Stimulated activated CD4-positive, alpha-beta T cell treated with anti-CD3 and anti-CD28 coated beads, Interleukin-1b, Interleukin-23, amount 100 ng/mL, for 4 hours (primary cell): ENCODE results near the gene TMEM178B.
"Not testable (repeated sequence)": the region's sequence is repeated elsewhere in the genome, so short reads cannot be mapped to it uniquely, and the experiment has no call there.

Experiments
- DNase-seq, 2 donors: peaks; one replicate each; pipeline ENCODE4 v3.0.0-alpha.2; 2020; ENCODE audit warnings: low read depth in 2 of 2

The TMEM178B gene

DNA sequence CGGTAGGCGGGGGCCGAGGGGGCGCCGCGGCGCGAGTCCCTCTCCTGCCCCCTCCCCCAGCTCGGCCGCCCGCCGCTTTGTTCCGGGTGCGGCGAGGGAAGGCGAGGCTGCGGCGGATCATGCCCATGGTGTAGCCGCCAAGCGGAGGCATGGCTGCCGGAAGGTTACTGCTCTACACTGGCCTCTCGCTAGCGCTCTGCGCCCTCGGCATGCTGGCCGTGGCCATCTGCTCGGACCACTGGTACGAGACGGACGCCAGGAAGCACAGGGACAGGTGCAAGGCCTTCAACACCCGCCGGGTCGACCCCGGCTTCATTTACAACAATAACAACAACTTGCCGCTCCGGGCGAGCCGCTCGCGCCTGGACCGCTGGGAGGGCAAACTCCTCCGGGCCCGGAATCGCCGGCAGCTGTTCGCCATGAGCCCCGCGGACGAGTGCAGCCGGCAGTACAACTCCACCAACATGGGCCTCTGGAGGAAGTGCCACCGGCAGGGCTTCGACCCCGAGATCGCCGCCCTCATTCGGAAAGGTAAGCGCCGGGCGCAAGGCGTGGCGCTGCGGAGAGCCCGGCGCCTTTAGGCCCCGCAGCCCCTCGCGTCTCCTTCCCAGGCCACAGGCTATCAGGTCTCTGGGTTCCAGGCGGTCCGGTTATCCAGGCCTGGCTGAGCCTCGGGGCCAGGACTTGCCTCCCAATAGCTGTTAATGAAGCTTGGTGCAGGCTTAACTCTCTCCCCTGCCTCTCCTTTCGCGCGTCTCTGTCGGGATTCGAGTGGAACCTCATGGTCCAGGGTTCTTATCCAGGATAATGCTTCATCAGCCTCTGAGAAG lies 513 bp downstream of the TMEM178B start:
- no peak for DNase-seq

GRCh38 chr7:141074997-141075396 lies 1.1 kb downstream of the TMEM178B start:
- no peak for DNase-seq

GRCh38 chr7:141076377-141076776 lies 2.5 kb downstream of the TMEM178B start:
- DNase-seq: no peak

GRCh38 chr7:141079219-141079618 lies 5.4 kb downstream of the TMEM178B start:
- no peak for DNase-seq

DNA sequence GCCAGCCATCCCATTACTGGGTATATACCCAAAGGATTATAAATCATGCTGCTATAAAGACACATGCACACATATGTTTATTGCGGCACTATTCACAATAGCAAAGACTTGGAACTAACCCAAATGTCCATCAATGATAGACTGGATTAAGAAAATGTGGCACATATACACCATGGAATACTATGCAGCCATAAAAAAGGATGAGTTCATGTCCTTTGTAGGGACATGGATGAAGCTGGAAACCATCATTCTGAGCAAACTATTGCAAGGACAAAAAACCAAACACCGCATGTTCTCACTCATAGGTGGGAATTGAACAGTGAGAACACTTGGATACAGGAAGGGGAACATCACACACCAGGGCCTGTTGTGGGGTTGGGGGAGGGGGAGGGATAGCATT lies 15.6 kb downstream of the TMEM178B start:
- not testable (repeated sequence) for DNase-seq

DNA sequence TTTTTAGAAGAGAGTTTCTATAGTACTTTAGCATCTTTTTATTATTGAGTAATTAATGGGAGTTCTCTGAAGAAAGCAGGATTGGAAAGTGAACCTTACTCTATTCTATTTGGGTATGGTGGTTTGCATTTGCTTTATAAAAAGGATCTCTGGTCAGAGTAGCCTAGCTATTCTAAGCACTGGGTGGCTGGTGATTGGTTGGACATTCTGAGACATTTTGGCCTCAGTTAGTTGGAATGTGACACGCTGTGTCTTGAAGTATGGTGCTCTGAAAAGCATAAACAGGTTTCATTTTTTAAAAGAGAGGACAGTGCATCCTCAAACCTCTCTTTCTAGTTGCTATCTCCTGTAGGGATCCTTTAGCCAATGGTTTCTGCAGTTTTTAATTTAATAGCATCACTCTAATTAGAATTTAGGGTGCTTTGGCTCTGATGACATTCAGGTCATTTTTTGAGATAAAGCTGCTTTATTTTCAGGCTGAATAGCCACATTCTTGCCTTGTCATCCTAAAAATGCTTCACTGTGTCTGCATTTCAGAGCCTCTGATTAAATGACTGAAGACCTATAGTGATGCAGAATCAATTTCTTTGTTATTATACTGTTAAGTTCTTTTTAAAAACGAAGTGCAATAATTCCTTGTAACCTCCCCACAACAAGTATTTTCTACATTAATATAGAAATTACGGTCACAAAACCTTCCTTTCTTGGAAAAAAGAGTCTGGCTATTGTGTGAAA lies 20.6 kb downstream of the TMEM178B start:
- no peak for DNase-seq

DNA sequence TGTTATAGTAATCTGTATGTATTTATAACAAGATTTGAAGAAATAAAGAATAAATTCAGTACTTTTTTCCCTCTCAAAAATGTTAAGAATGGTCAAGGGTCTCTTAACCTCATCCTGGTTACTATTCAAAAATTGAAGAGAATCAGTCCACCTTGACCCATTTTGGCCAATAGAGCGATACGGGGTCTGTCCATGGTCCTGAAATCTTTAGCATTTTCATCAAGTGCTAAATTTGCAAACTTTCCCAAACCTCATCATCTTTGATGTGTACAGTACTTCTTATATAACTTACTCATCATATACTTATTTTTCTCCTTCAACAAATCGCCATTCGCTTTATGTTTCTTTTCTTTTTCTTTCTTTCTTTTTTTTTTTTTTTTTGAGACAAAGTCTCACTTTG lies 23.6 kb downstream of the TMEM178B start:
- no peak for DNase-seq

DNA sequence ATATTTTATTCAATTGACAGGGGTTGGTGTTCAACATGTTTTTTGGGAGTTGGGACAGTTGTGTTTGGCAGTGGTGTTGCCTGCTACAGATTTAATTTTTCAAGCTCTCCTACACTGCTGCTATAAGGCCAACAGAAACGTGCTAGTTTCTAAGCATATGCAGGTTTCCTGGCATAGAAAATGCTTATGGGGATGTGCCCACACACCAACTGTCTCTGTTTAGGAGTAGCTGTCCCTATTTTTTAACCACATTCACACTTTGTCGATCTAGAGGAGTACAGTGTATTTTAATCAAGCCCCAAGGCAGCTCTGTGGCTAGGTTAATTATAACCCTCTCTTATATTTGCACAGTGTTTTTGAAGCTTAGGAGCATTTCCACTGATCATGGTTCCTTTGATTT lies 28.6 kb downstream of the TMEM178B start:
- no peak for DNase-seq

DNA sequence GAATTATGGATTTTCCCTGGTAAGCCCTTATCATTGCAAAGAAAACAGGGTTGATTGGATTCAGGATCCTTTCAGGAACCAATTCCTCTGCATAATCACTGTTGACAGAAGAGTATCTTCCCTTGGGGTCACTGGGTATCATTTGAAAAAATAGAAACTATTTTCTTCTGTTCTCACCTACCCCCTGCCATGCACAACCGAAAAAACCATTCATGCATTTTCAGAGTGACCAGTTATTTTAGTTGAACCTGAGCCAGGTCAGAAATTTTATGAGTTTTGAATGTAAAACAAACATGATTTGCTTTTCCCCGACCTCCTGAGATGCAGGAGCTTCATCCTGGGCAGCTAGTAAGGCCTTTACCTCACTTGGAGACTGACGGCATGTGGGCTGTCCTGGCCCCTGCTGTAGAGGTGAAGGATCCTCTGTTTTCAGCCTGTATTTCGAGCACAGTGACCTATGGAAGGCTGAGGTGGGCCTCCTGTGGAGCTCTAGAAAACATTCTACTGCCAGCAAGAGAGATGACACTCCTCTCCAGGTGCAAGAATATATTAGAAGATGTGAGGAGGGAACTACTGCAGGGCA lies 30.1 kb downstream of the TMEM178B start:
- no peak for DNase-seq

- no peak for DNase-seq
Measured at GRCh38 chr7:141113131-141113530, 39.3 kb downstream of the TMEM178B start.

GRCh38 chr7:141114029-141114664 lies 40.3 kb downstream of the TMEM178B start:
- DNase-seq: no peak

DNA sequence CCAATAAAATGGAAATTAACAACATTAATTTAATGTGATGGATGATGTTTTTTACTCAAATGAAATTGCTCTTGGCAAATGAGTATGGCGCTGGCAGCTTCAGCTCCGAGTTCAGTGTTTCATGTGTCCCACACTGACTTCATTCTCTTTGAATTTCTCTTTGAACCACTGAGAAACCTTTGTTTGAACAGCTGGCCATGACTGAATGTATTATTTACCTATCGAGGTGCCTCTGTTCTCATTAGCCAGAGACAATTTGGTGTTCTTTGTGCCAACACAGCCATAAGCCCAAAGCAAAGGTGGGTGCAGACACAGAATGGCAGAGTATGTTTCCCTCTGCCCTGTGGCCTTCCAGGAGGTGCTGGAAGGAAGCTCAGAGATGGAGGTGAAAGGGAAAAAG lies 42.1 kb downstream of the TMEM178B start:
- DNase-seq: no peak

DNA sequence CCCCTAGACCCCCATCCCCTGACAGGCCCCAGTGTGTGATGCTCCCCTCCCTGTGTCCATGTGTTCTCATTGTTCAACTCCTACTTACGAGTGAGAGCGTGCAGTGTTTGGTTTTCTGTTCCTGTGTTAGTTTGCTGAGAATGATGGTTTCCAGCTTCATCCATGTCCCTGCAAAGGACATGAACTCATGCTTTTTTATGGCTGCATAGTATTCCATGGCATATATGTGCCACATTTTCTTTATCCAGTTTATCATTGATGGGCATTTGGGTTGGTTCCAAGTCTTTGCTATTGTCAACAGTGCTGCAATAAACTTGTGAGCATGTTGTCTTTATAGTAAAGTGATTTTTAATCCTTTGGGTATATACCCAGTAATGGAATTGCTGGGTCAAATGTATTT lies 42.8 kb downstream of the TMEM178B start:
- DNase-seq: not testable (repeated sequence)

GRCh38 chr7:141118767-141119166 lies 44.9 kb downstream of the TMEM178B start:
- DNase-seq: no peak

DNA sequence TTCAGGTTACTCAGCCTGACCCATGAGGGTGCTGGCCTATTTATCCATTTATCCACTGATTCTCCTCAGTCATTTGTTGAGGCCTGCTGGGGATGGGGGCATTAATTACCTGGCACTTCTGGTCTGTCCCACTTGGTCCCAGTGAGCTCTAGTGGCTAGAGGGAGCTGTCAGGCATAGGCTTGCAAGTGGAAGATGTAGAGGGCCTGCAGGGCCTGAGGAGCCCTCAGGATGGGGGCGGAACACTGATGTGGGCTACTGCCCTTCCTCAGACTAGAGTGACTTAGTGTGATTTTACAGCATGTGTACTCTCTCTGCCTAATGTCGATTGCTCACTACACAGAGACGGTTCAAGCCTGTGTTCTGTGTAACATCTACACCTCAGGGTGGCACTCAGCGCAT lies 45.3 kb downstream of the TMEM178B start:
- no peak for DNase-seq

GRCh38 chr7:141122736-141123135 lies 48.9 kb downstream of the TMEM178B start:
- DNase-seq: no peak

GRCh38 chr7:141123522-141123921 lies 49.7 kb downstream of the TMEM178B start:
- no peak for DNase-seq

DNA sequence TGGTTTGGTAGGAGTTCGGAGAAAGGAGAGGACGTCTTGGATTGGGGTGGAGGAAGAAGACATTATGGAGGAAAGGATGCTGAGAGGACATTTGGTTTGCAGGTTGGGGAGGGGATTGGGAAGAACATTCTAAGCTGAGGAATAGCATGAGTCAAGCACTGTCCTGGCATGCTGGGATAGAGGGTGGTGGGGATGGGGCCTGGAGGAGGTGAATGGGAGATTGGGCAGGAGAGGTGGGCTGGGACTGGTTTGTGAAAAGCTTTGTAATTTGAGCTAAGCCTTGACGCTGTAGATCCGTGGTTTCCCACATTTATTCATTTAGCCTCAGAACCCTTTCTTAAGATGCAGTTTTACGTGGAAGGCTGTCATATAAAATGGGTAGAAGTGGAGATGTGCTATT lies 52.2 kb downstream of the TMEM178B start:
- DNase-seq: no peak

- DNase-seq: no peak
Measured at GRCh38 chr7:141128506-141128905, 54.6 kb downstream of the TMEM178B start.

GRCh38 chr7:141128931-141129330 lies 55.1 kb downstream of the TMEM178B start:
- no peak for DNase-seq

DNA sequence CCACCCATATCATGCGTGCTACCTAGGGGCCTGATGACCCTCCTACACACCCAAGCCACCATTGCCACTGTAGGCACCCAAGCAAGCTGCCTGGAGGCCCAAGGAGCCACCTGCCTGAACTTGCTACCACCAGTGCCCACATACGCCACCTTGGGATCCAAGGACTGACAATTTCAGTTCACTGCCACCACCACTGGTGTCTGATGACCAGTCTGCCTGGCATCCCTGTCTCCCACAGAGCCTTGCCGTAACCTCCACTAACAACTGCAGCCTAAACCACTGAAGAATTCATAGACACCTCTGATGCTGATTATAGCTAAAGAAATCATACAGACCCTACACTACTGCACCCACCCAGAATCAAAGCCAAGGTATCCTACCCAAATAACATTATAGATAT lies 58.8 kb downstream of the TMEM178B start:
- DNase-seq: no peak

GRCh38 chr7:141133646-141134045 lies 59.8 kb downstream of the TMEM178B start:
- DNase-seq: no peak
